SJSA1 (cell line): ENCODE data around the gene MAD1L1. TPM values are rescaled to one million over a fixed set of nuclear protein-coding genes. Genes with fewer than 3 reads are reported as not detected.
A peak's percentile ranks its signal among the peaks of the same experiment; 100 is the strongest.

Source experiments
- DNase-seq, 2 experiments: peaks; one replicate each; pipeline ENCODE4 v3.0.0-alpha.2; 2015 to 2020; ENCODE audit warnings: low spot score in 2 of 2, low read depth in 1 of 2
- H3K27ac ChIP-seq: fragments of 250-450 bp; sonication (Bioruptor Pico); 2 replicates; pipeline ENCODE4 v1.5.1; 2020; ENCODE audit warnings: mild to moderate bottlenecking, moderate library complexity
- H3K27me3 ChIP-seq: fragments of 250-450 bp; sonication (Bioruptor Pico); replicated peaks from 2 replicates; pipeline ENCODE4 v1.5.1; 2020; ENCODE audit warnings: mild to moderate bottlenecking, moderate library complexity
- H3K36me3 ChIP-seq: fragments of 250-450 bp; sonication (Bioruptor Pico); 2 replicates; pipeline ENCODE4 v1.5.1; 2020; ENCODE audit warnings: mild to moderate bottlenecking
- H3K4me1 ChIP-seq: fragments of 250-450 bp; sonication (Bioruptor Pico); replicated peaks from 2 replicates; pipeline ENCODE4 v1.6.1; 2021; ENCODE audit warnings: mild to moderate bottlenecking
- H3K4me3 ChIP-seq: fragments of 250-450 bp; sonication (Bioruptor Pico); 2 replicates; pipeline ENCODE4 v1.5.1; 2020; ENCODE audit warnings: mild to moderate bottlenecking
- H3K9me3 ChIP-seq: fragments of 250-450 bp; sonication (Bioruptor Pico); replicated peaks from 2 replicates; pipeline ENCODE4 v1.5.1; 2020; ENCODE audit warnings: mild to moderate bottlenecking
- total RNA-seq: library from RNA; depleted of rRNA; stranded (reverse); fragments of >200 nt; shearing (Covaris generic); gene quantifications from 2 replicates; pipeline ENCODE4 v1.2.3, GENCODE V29; 2014

The MAD1L1 gene
- total RNA-seq, 1 experiment from 2014 or later = 44.0 TPM

DNA sequence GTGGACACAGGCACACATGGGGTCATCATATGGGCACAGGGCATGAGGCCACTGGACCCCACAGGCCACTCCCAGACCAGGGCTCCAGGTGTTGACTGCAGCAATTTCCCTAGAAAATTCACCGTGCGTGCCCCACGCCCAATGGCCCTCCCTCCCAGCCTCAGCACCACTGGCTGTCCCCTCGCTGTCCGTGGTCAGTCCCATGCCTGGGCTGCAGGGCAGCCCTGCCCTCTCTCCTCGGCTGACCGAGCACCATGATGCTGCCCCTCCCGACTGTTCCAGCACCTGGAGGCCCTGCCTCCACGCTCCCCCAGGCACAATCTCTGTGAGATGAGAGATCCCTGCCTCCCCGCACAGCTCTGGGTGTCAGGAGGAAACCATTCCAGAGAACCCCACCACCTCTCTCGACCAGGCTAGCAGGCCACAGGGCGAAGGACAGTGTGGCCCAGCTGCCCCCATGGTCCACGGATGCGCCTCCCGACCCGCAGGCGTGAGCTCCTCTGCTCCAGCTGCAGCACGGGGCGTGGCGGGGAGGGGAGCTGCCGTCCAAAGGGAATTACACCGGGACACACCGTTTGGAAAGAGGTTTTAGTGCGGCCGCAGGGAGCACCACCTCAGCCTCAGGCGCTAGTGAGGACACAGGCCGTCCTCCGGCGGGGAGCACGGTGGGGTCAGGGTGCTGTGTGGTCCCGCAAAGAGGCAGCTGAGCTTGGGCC, 21.8 kb upstream of the MAD1L1 start:
- Histone ChIP-seq H3K9me3 (0 out of 2 replicates have a peak, but pooled peaks cover 3% of the 10 kb centered on the region), H3K27me3 (no peaks in the 10 kb centered on the region), H3K4me3 (no peak overlapping the region), H3K27ac (no peak overlapping the region), H3K4me1 (peaks cover 7% of the 10 kb centered on the region), H3K36me3 (peaks cover 54% of the 10 kb centered on the region)
- no peak for DNase-seq

DNA sequence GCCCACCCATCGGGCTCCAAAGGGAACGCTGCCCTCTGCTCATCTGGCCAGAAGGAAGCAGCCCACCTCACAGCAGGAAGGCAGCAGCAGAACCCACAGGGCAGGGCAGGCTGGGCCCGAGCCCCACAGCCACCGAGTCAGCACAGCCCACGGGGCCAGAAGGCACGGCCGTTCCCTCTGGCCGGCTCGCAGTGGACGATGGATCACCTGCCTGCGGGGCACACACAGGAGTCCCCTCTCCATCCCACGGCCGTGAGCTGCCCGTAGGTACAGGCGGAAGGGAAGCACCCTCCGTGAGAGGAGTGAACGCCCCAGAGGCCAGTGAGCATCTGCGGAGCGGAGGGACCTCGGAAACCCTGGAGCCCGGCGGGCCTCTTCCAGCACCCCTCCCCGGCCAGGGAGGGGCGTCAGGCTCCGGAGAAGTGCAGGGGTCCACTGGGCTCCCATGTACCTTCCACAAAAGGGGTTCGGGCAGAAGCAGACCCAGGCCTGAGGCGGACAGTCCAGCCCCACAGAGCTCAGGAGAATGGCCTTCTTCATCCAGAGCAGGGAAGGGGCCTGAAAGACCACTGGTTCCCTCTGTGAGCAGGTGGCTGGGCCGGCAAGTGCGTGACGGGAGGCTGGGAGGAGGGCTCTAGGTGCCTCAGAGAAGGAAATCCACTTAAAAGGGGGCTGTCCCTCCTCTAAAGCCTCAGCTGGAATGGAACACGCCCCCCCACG, 20.9 kb upstream of the MAD1L1 start:
- Histone ChIP-seq H3K4me3 (no peak overlapping the region), H3K9me3 (0 out of 2 replicates have a peak, but pooled peaks cover 3% of the 10 kb centered on the region), H3K27me3 (no peaks in the 10 kb centered on the region), H3K27ac (no peak overlapping the region), H3K4me1 (peaks cover 16% of the 10 kb centered on the region), H3K36me3 (peaks cover 51% of the 10 kb centered on the region)
- DNase-seq = no peak

DNA sequence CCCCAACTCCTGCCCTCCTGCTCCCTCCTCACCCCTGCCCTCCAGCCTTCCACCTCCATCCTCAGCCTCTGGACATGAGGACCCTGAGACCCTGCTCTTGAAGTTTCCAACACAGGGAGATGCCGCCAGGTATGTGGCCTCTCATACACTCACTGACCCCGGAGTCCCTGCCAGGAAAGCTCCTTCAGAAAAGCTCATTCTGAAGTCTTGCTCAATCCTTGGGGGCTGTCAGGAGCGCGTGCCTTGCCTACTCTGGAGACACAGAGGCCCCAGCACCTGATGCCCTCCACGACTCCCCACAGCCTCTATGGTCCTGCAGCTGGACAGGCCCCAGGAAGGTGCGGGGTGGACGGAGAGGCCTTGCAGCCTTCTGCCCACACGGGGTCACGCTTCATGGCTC, 20.3 kb upstream of the MAD1L1 start:
- Histone ChIP-seq H3K4me1 (peaks cover 23% of the 10 kb centered on the region), H3K4me3 (no peak overlapping the region), H3K36me3 (peaks cover 51% of the 10 kb centered on the region), H3K27ac (no peak overlapping the region), H3K9me3 (0 out of 2 replicates have a peak, but pooled peaks cover 3% of the 10 kb centered on the region), H3K27me3 (no peaks in the 10 kb centered on the region)
- no peak for DNase-seq

DNA sequence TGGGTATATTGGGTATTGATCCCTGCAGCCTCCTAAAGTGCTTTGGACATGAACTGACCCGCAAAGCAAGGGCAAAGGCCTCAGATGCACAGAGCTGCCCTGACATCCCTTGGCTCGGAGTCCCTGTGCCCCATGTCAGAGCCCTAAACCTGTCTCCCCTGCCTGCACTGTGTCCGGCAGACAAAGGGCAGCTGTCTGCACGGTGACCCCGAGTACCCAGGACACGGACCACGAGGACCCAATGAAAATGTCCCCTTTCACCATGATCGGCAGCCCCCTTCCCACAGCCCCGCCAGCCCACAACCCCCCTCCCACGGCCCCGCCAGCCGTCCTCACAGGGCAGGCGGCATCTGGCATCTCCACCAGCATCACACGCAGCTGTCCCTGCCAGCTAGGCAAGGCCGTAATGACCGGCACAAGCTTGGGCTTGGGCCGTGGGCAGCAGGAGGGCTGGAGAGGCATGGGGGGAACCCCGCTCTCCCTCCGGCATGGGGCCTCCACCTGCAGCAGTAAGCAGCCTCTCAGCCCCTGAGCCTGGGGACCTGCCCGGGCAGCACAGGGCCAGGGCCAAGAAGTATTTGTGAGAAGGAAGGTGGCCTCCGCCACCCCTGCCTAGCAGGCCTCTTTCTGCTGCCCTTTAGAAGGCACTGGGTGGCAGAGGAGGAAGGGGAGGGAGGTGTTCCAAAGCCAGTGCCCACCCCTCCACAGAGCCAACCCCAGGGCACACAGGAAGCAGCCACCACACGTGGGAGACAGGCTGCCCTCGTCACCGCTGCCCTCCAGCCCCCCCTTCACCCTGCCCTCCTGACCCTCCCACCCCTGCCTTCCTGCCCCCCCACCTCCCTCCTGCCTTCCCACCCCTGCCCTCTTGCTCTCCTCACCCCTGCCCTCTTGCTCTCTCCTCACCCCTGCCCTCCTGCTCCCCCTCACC, 19.4 kb upstream of the MAD1L1 start:
- no peak for DNase-seq
- H3K4me1 ChIP-seq = peaks cover 24% of the 10 kb centered on the region
- no peak overlapping the region for H3K27ac ChIP-seq
- H3K9me3 ChIP-seq = 0 out of 2 replicates have a peak, but pooled peaks cover 3% of the 10 kb centered on the region
- no peak overlapping the region for H3K4me3 ChIP-seq
- no peaks in the 10 kb centered on the region for H3K27me3 ChIP-seq
- peaks cover 46% of the 10 kb centered on the region for H3K36me3 ChIP-seq

DNA sequence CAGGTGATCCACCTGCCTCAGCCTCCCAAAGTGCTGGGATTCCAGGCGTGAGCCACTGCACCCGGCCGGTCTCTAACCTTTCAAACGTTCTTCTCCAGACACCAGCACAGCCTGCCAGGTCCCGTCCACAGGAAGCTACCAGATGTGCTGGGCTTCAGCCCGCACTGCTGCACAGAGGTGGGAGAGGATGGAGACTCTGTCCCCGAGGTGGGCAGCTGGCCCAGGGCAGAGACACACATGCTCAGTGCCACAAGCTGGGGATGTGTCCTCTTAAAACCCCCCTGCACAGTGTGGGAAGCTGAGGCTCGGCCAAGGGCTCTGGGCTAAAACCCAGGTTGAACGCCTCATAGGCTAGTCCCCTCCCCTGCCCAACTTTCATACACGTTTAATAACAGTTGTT, 18.6 kb upstream of the MAD1L1 start:
- peaks cover 38% of the 10 kb centered on the region for H3K36me3 ChIP-seq
- no peak for DNase-seq
- no peak overlapping the region for H3K4me3 ChIP-seq
- H3K27me3 ChIP-seq = no peaks in the 10 kb centered on the region
- H3K4me1 ChIP-seq = peaks cover 24% of the 10 kb centered on the region
- H3K9me3 ChIP-seq = 0 out of 2 replicates have a peak, but pooled peaks cover 3% of the 10 kb centered on the region
- H3K27ac ChIP-seq = no peak overlapping the region

DNA sequence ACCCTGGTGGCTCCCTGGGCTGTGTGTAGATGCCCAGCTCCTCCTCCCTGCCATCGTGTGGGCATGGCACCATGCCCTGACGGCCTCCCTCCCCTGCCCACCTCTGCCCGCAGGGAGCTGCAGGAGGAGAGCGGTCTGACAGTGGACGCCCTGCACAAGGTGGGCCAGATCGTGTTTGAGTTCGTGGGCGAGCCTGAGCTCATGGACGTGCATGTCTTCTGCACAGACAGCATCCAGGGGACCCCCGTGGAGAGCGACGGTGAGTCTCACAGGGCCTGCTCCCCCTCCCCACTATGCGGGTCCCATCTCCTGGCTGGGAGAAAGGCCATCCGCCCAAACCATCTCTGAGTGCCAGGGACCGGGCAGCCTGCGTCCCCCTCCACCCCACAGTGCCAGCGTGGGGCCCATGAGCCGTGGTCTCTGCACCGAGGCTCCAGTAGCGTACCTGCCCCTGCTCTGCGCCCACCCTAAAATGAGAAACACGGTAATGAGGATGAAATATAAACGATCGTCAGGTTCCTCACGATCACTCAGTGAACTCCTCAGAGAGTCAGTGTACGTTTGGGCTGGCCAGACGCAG, 17.1 kb upstream of the MAD1L1 start:
- H3K27ac ChIP-seq = peak overlapping the region; percentile 59
- no peak overlapping the region for H3K4me3 ChIP-seq
- peaks cover 24% of the 10 kb centered on the region for H3K4me1 ChIP-seq
- H3K27me3 ChIP-seq = no peaks in the 10 kb centered on the region
- 0 out of 2 replicates have a peak, but pooled peaks cover 3% of the 10 kb centered on the region for H3K9me3 ChIP-seq
- DNase-seq = no peak
- peaks cover 29% of the 10 kb centered on the region for H3K36me3 ChIP-seq

DNA sequence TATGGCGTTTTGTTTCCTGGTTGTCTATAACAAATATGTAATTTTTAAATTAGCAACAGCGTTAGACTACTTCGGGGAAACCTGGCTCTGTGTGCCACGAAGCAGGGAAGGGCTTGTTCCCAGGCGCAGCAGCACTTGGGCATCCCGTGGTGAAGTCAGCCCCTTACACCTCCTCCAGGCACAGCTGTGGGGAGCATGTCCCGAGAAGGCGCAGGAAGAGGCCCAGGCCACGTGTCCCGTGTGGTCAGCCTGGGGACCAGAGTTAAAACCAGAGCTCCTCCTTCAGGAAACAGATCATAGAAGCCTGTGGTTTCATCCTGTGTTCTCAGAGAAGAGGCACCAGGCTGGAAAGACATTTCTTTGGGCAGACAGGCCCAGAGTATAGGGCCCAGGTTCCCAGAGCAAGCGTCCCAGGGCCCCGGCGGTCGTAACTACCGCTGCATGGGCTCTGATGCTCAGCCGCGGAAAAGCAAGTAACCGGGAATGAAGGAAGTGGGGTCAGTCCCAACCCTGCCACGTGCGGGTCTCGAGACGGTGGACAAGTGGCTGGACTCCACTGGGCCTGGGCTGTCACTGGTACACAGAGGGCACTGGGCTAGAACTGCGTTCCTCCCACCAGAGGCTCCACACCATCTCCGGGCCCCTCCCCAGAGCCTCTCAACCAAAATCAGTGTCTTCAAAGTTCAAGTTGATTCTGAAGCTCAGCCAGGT, 16.4 kb upstream of the MAD1L1 start:
- H3K4me3 ChIP-seq = no peak overlapping the region
- peak; percentile 84 to 89 for DNase-seq
- no peaks in the 10 kb centered on the region for H3K27me3 ChIP-seq
- H3K9me3 ChIP-seq = 0 out of 2 replicates have a peak, but pooled peaks cover 3% of the 10 kb centered on the region
- peaks cover 22% of the 10 kb centered on the region for H3K36me3 ChIP-seq
- peak overlapping the region; percentile 59 for H3K27ac ChIP-seq
- H3K4me1 ChIP-seq = peaks cover 24% of the 10 kb centered on the region

DNA sequence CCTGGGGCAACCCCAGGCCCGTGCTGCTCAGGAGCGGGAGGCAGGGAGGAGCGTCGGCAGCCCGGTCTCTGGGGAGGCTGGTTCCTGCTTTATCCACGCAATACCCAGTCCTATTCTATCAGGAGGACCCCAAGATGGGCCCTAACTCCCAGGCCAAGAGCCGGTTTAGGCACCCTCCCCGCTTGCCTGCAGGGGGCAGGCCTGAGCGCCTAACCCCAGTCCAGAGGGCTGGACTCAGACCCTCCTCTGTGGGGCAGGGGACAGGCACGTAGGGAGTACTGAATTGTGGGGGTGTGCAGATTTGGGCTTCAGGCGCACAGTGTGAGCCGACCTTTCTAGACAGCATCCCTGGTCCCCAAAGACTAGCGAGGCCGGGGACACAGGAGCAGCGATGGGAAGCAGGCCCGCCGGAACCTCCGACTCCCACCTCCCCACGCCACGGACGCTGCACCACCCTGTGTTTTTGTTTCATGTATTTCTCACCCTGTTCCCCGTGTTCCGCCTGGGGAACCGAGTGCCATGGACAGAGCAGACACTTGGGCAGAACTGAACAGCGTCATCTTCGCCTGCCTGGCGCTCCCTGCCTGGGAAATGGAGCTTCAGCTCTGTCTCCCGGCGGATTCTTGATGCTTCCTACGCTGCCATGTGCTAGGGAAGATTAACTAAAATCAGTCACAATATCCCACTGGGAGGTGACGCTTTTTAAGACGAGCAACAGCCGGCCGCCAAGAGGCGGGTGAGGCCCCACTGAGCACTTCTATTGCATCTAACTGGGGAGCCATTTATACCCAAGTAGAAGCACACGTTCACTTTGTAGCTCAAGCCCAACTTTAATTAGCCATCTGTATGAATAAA, 14.6 kb upstream of the MAD1L1 start:
- peaks cover 36% of the 10 kb centered on the region for H3K4me1 ChIP-seq
- peaks cover 14% of the 10 kb centered on the region for H3K36me3 ChIP-seq
- no peak overlapping the region for H3K27ac ChIP-seq
- no peak overlapping the region for H3K4me3 ChIP-seq
- 0 out of 2 replicates have a peak, but pooled peaks cover 3% of the 10 kb centered on the region for H3K9me3 ChIP-seq
- no peak for DNase-seq
- no peaks in the 10 kb centered on the region for H3K27me3 ChIP-seq

DNA sequence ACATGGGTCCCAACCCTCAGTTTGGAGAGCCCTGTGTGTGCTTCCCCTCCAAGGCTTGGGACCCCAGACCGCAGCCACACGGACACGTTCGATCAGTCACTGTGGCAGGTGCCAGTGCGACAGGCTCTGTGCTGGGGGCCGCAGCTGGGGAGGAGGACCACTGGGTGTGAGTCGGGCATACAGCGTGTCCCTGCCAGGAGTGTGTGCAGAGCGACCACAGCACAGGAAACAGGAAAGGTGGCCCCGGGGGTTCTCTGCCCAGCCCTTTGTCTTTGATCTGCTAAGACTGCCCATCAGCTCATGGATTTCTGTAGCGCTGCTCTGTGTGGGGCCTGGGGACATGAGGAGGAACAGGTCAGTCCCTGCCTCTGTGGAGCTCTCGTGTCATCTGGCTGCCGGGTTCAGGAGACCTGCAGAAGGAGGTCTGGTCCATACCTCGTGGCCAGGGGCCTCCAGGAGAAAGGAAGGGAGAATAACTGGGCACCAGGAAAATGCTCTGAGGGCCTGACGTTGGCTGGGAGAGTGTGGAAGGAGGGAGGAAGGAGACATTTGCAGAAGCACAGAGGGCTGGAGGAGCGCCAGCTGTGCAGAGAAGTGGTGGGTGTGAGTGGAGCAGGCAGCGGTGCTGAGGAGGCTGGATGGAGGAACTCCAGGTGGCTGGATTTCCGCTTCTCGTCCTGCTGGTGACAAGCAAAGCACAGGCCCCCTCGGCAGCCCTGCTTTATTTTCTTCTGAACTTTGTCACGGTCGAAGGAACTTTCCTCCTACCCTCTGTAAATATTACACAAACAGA, 13.3 kb upstream of the MAD1L1 start:
- peaks cover 17% of the 10 kb centered on the region for H3K36me3 ChIP-seq
- H3K4me1 ChIP-seq = peaks cover 40% of the 10 kb centered on the region
- H3K4me3 ChIP-seq = no peak overlapping the region
- 0 out of 2 replicates have a peak, but pooled peaks cover 3% of the 10 kb centered on the region for H3K9me3 ChIP-seq
- DNase-seq = no peak
- H3K27ac ChIP-seq = no peak overlapping the region
- no peaks in the 10 kb centered on the region for H3K27me3 ChIP-seq

DNA sequence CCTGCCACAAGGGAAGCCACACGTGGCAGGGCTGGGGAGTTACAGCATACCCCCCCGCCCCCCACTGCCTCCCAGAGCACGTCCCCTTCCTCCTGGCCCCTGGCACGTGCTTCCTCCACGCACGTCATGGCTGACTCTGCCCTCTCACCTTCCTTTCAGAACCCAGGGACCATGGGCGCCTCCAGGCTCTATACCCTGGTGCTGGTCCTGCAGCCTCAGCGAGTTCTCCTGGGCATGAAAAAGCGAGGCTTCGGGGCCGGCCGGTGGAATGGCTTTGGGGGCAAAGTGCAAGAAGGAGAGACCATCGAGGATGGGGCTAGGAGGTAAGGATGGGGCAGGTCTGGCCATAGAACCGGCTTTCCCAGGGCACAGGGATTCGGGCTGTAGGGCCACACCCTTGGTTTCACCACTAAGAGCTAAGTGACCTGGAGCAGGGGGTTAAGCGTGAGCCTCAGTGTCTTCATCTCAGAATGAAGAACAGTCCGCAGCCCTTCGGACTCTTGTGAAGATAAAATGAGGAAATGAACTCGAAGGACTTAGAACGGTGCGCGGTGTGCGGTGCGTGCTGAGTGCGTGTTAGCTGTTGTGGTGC, 11.8 kb upstream of the MAD1L1 start:
- Histone ChIP-seq H3K9me3 (no peaks in the 10 kb centered on the region), H3K27ac (no peak overlapping the region), H3K4me3 (no peak overlapping the region), H3K27me3 (no peaks in the 10 kb centered on the region), H3K4me1 (peaks cover 32% of the 10 kb centered on the region), H3K36me3 (peaks cover 16% of the 10 kb centered on the region)
- no peak for DNase-seq

DNA sequence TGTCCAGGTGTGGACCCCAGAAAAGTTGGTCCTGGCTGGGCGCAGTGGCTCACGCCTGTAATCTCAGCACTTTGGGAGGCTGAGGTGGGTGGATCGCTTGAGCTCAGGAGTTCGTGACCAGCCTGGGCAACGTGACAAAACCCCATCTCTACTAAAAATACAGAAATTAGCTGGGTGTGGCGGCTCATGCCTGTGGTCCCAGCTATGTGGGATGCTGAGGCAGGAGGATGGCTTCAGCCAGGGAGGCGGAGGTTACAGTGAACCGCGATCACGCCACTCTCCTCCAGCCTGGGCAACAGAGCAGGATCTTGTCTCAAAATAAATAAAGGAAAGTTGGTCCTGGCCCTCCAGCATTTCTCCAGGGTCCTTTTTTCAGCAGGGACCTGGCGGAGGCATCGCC, 10.7 kb upstream of the MAD1L1 start:
- no peak for DNase-seq
- H3K9me3 ChIP-seq = no peaks in the 10 kb centered on the region
- H3K4me3 ChIP-seq = 0 out of 2 replicates have a peak overlapping the region, but pooled peaks have one; percentile 92
- H3K27ac ChIP-seq = no peak overlapping the region
- H3K36me3 ChIP-seq = peaks cover 23% of the 10 kb centered on the region
- no peaks in the 10 kb centered on the region for H3K27me3 ChIP-seq
- peaks cover 22% of the 10 kb centered on the region for H3K4me1 ChIP-seq
